ENCODE results near the gene SENP6.

DNA sequence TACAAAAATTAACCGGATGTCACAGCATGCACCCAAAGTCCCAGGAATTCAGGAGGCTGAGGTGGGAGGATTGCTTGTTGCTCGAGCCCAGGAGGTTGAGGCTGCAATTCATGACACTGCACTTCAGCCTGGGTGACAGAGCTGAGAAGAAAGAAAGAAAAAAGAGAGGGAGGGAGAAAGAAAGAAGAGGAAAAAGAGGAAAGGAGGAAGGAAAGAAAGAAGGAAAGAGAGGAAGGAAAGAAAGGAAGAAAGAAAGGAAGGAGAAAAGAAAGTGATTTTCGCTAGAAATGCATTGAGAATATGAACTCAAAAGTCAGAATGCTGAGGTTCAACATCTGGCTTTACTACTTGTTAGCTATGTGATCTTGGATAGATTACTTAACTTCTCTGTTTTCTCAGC, 6.6 kb downstream of the SENP6 start:
- TF ChIP-seq, protein P1, sequence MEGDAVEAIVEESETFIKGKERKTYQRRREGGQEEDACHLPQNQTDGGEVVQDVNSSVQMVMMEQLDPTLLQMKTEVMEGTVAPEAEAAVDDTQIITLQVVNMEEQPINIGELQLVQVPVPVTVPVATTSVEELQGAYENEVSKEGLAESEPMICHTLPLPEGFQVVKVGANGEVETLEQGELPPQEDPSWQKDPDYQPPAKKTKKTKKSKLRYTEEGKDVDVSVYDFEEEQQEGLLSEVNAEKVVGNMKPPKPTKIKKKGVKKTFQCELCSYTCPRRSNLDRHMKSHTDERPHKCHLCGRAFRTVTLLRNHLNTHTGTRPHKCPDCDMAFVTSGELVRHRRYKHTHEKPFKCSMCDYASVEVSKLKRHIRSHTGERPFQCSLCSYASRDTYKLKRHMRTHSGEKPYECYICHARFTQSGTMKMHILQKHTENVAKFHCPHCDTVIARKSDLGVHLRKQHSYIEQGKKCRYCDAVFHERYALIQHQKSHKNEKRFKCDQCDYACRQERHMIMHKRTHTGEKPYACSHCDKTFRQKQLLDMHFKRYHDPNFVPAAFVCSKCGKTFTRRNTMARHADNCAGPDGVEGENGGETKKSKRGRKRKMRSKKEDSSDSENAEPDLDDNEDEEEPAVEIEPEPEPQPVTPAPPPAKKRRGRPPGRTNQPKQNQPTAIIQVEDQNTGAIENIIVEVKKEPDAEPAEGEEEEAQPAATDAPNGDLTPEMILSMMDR (IDR thresholded peaks at IDR 0.05; ENCODE audit: insufficient read depth, low read depth, low read length): no peak
- TF ChIP-seq EZH2 (IDR thresholded peaks at IDR 0.05; ENCODE audit: insufficient read depth, low read length): no peak

All from astrocyte (in vitro differentiated cells and primary cell).